Esophagus squamous epithelium (tissue), 4 donors: ENCODE data around the gene WNT8A.

Experiments used
- POLR2A ChIP-seq, 4 donors: fragments of 450-650 bp; IDR thresholded peaks; one replicate each; pipeline ENCODE4 v1.6.1; 2017; ENCODE audit warnings: antibody characterized with exemption in 4 of 4, mild to moderate bottlenecking in 4 of 4, moderate library complexity in 3 of 4
- TF ChIP-seq, protein P1 (sequence below), 6 experiments: fragments of 450-650 bp in 4 of 6; fragments of 200-600 bp in 2 of 6; sonication (generic) in 2 of 6; IDR thresholded peaks; one replicate each; pipeline ENCODE4 v1.5.1; 2016 to 2019; ENCODE audit warnings: antibody characterized with exemption in 6 of 6, mild to moderate bottlenecking in 4 of 6, moderate library complexity in 4 of 6

DNA sequence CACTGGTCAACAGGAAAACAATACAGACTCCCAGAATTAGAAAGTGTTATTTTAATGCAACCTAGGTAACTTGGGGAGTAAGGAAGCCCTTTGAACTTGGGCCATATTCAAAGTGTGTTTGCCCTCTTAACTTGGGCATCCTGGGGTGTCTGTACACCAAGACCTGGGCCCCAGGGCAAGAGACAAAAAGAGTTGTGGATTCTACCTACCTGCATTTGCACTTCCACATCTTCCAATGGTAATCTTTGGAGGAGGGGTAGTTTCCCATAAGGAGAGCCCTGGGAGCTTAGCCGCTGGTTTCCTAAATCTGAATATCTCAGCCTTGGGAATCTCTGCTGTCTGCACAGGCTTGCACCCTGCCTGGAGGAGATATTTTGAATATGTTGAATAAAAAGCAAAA is 8.5 kb downstream of the WNT8A start:
- TF ChIP-seq, protein P1, sequence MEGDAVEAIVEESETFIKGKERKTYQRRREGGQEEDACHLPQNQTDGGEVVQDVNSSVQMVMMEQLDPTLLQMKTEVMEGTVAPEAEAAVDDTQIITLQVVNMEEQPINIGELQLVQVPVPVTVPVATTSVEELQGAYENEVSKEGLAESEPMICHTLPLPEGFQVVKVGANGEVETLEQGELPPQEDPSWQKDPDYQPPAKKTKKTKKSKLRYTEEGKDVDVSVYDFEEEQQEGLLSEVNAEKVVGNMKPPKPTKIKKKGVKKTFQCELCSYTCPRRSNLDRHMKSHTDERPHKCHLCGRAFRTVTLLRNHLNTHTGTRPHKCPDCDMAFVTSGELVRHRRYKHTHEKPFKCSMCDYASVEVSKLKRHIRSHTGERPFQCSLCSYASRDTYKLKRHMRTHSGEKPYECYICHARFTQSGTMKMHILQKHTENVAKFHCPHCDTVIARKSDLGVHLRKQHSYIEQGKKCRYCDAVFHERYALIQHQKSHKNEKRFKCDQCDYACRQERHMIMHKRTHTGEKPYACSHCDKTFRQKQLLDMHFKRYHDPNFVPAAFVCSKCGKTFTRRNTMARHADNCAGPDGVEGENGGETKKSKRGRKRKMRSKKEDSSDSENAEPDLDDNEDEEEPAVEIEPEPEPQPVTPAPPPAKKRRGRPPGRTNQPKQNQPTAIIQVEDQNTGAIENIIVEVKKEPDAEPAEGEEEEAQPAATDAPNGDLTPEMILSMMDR (IDR thresholded peaks at IDR 0.05), result no peak
- no peak for TF ChIP-seq POLR2A (IDR thresholded peaks at IDR 0.05)
